HCT116 (cell line): ENCODE data around the gene PDE4A.

Source experiments
- CTCF ChIP-seq, 3 experiments: fragments of 200-600 bp in 1 of 3; sonication (generic) in 1 of 3; IDR thresholded peaks in 2 of 3; conservative IDR thresholded peaks in 1 of 3; 2 replicates each; pipeline ENCODE4 v1.5.1; 2012 to 2017; ENCODE audit warnings: low read depth in 2 of 3, low read length in 2 of 3, antibody characterized with exemption in 1 of 3, borderline replicate concordance in 1 of 3, control low read depth in 1 of 3, mild to moderate bottlenecking in 1 of 3, mixed read lengths in 1 of 3, mixed run types in 1 of 3, moderate library complexity in 1 of 3; ENCODE audit not compliant: insufficient read depth in 1 of 3
- EZH2 ChIP-seq: fragments of 200-600 bp; sonication (generic); IDR thresholded peaks from 2 replicates; pipeline ENCODE4 v1.6.1; 2017; ENCODE audit warnings: antibody characterized with exemption, mixed run types

DNA sequence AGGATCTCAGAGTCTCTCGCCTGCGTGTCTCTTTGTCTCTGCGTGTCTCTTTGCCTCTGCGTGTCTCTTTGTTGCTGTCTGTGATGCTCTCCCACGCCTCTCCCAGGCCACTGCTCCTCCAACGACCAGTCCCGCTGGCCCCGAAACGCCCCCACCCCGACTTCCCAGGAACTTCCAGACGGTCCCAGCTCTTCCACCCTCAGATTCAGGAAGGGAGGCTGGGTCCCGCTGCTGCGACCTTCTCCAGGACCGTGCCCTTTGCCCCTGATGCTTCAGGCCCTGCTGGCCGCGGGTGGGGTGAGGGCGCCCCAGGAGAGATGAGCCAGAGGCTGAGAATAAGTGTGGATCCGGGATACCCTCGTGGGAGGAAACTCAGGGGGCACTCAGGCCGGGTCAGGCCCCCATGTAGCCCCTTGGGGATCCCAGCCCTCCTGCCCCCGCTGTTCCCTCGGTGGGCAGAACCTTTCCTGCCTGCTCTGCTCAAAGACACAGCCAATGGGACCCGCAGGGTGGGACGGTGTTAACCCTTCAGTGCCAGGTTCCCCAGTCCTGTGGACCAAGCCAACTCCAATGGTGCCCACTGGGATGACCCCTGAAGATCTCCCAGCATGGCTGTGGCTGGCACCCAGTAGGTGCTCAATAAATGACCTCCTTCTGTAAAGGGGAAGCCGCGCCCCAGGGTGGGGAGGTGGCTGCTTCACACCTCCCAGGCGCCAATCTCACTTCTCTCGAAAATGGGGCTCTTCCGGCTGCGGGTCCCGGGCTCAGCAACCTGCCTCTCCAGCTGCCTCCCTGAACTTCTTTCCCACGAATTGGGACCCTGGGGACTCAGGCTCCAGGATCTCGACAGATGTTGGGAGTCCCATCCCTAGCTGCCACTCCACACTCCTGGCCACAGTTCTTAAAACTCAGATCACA is 98.4 kb downstream of the PDE4A start:
- TF ChIP-seq CTCF (IDR thresholded peaks at IDR 0.05 in 2 of 3, conservative IDR thresholded peaks at IDR 0.05 in 1 of 3; ENCODE audit: borderline replicate concordance in 1 of 3, insufficient read depth in 1 of 3, low read depth in 2 of 3, low read length in 2 of 3) (no peak), EZH2 (no peak)
